Chondrocyte (in vitro differentiated cells): ENCODE results near the gene SBF2. TPM values are rescaled to one million over a fixed set of nuclear protein-coding genes. Genes with fewer than 3 reads are reported as not detected.

ENCODE experiments used
- DNase-seq: peaks from one replicate; pipeline ENCODE4 v3.0.0; 2021; ENCODE audit warnings: mixed read lengths, low spot score
- H3K27ac Mint-ChIP-seq: one replicate; pipeline ENCODE4 v1.8.0; 2021; ENCODE audit warnings: mild to moderate bottlenecking, moderate library complexity, mixed read lengths; ENCODE audit not compliant: unreplicated experiment
- H3K27me3 Mint-ChIP-seq: 2 replicates; pipeline ENCODE4 v1.8.0; 2021; ENCODE audit warnings: low read depth, mixed read lengths
- H3K36me3 Mint-ChIP-seq: 2 replicates; pipeline ENCODE4 v1.8.0; 2021; ENCODE audit warnings: low read depth, mixed read lengths
- H3K4me1 Mint-ChIP-seq: 2 replicates; pipeline ENCODE4 v1.8.0; 2021; ENCODE audit warnings: low read depth, mild to moderate bottlenecking, mixed read lengths
- H3K4me3 Mint-ChIP-seq: one replicate; pipeline ENCODE4 v1.8.0; 2021; ENCODE audit warnings: mild to moderate bottlenecking, moderate library complexity, mixed read lengths; ENCODE audit not compliant: unreplicated experiment
- H3K9me3 Mint-ChIP-seq: 2 replicates; pipeline ENCODE4 v1.8.0; 2021; ENCODE audit warnings: low read depth, mixed read lengths
- CTCF ChIP-seq: fragments of 200-600 bp; sonication (generic); IDR thresholded peaks from 2 replicates; pipeline ENCODE4 v1.5.0; 2021; ENCODE audit warnings: antibody characterized with exemption, mild to moderate bottlenecking, moderate library complexity
- total RNA-seq: library from RNA; stranded (reverse); gene quantifications from 3 replicates; pipeline ENCODE4 v1.2.1, GENCODE V29; 2021

SBF2 gene
- total RNA-seq, 1 donor from 2014 or later, result 44.5 TPM

- TF ChIP-seq CTCF, result no peak
- Mint-ChIP-seq H3K4me3 (no peak overlapping the region), H3K36me3 (peaks cover 11% of the 10 kb centered on the region), H3K27ac (no peak overlapping the region), H3K4me1 (peaks cover 24% of the 10 kb centered on the region), H3K9me3 (no peaks in the 10 kb centered on the region), H3K27me3 (no peaks in the 10 kb centered on the region)
- DNase-seq, result no peak
Observed at GRCh38 chr11:9787260-9787659, 506.8 kb downstream of the SBF2 start.

GRCh38 chr11:9784602-9785315 is 509.3 kb downstream of the SBF2 start:
- Mint-ChIP-seq H3K36me3 (peaks cover 27% of the 10 kb centered on the region), H3K4me3 (no peak overlapping the region), H3K27ac (no peak overlapping the region)

GRCh38 chr11:9783986-9784385 is 510.0 kb downstream of the SBF2 start:
- no peak for DNase-seq
- no peaks in the 10 kb centered on the region for H3K27me3 Mint-ChIP-seq
- H3K9me3 Mint-ChIP-seq, result no peaks in the 10 kb centered on the region
- TF ChIP-seq CTCF, result no peak
- no peak overlapping the region for H3K4me3 Mint-ChIP-seq
- peaks cover 24% of the 10 kb centered on the region for H3K4me1 Mint-ChIP-seq
- no peak overlapping the region for H3K27ac Mint-ChIP-seq
- H3K36me3 Mint-ChIP-seq, result peaks cover 29% of the 10 kb centered on the region

More at GRCh38 chr11:9784602-9785315, 509.3 kb downstream of the SBF2 start:
- Mint-ChIP-seq H3K9me3 (no peaks in the 10 kb centered on the region), H3K27me3 (no peaks in the 10 kb centered on the region), H3K4me1 (peaks cover 24% of the 10 kb centered on the region)
- no peak for DNase-seq
- TF ChIP-seq CTCF, result no peak

- Mint-ChIP-seq H3K4me3 (no peak overlapping the region), H3K36me3 (peaks cover 23% of the 10 kb centered on the region), H3K27ac (no peak overlapping the region), H3K9me3 (no peaks in the 10 kb centered on the region), H3K27me3 (no peaks in the 10 kb centered on the region), H3K4me1 (peaks cover 16% of the 10 kb centered on the region)
- no peak for TF ChIP-seq CTCF
- DNase-seq, result no peak
Observed at GRCh38 chr11:9780929-9781328, 513.1 kb downstream of the SBF2 start.

GRCh38 chr11:9777525-9777924 is 516.5 kb downstream of the SBF2 start:
- H3K36me3 Mint-ChIP-seq, result peaks cover 21% of the 10 kb centered on the region
- no peak for DNase-seq
- no peak for TF ChIP-seq CTCF
- no peak overlapping the region for H3K27ac Mint-ChIP-seq
- peaks cover 27% of the 10 kb centered on the region for H3K4me1 Mint-ChIP-seq
- no peak overlapping the region for H3K4me3 Mint-ChIP-seq
- no peaks in the 10 kb centered on the region for H3K9me3 Mint-ChIP-seq
- H3K27me3 Mint-ChIP-seq, result no peaks in the 10 kb centered on the region
